GM12891 (cell line): Measurements from ENCODE around the gene SST.

Experiments
- DNase-seq: peaks from one replicate; pipeline ENCODE4 v3.0.0; 2011; ENCODE audit warnings: low spot score; ENCODE audit not compliant: insufficient read length
- FAIRE-seq: peaks from 2 replicates; lab custom pipeline; 2011; peaks lifted over from hg19 to GRCh38; lab: Jason Lieb, UNC
- PAX5 ChIP-seq: IDR thresholded peaks from 2 replicates; pipeline ENCODE4 v1.6.1; 2011; ENCODE audit warnings: low read length, moderate library complexity, mild to moderate bottlenecking; ENCODE audit not compliant: insufficient read depth, severe bottlenecking
- POLR2A ChIP-seq: IDR thresholded peaks from 2 replicates; pipeline ENCODE4 v1.6.1; 2011; ENCODE audit warnings: low read depth, low read length, control low read depth
- POLR2AphosphoS5 ChIP-seq: IDR thresholded peaks from 2 replicates; pipeline ENCODE4 v1.6.1; 2011; ENCODE audit warnings: low read depth, low read length, control low read depth
- POU2F2 ChIP-seq: IDR thresholded peaks from 2 replicates; pipeline ENCODE4 v1.6.1; 2011; ENCODE audit warnings: low read depth, mild to moderate bottlenecking, control low read depth, low read length, moderate library complexity
- SPI1 ChIP-seq: IDR thresholded peaks from 2 replicates; pipeline ENCODE4 v1.6.1; 2011; ENCODE audit warnings: low read depth, low read length, control low read depth
- TAF1 ChIP-seq: IDR thresholded peaks from 2 replicates; pipeline ENCODE4 v1.6.1; 2011; ENCODE audit warnings: low read depth, low read length, control low read depth

Gene SST

DNA sequence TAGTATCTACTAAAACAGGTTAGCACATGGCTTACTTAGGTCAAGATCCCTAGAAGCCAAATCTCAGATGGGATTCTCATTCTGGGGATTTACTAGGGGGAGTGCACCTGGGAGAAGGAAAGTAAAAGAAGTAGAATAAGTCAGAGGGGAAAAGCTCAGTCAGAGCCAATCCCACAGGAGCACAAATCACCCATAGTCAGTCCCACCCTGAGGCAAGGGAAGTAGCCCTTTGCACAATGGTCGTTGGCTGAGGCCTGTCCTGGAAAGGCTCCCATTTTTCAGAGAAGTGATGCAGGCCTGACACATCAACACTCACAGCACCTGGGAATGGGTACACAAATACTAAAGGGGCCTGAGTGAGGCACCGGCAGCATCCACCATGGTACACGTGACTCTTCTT, 39.8 kb downstream of the SST start:
- FAIRE-seq, result no peak
- TF ChIP-seq PAX5 (no peak), POU2F2 (no peak), TAF1 (no peak), POLR2AphosphoS5 (no peak), SPI1 (no peak), POLR2A (no peak)
- DNase-seq, result no peak

GRCh38 chr3:187629711-187630110, 40.5 kb downstream of the SST start:
- no peak for FAIRE-seq
- TF ChIP-seq PAX5 (no peak), POLR2AphosphoS5 (no peak), POLR2A (no peak), POU2F2 (no peak), TAF1 (no peak), SPI1 (no peak)
- no peak for DNase-seq

DNA sequence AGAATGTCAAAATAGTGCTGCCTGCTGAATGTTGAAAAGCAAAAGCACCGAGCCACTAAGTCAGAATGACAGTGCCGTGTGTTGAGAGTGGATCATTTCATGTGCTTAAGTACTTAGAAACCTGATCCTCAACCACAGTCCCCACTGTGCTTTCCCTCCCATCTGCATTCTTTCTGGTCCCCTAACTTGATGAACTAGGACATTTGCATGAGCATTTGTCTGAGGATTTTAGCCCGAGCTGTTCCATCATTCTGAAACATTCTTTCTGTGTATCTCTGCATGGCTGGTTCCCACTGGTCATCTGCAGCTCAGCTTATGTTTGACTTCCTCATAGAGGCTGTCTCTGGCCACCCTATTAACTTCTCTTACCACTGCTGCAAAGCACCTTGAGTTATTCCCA, 42.0 kb downstream of the SST start:
- FAIRE-seq, result no peak
- no peak for DNase-seq
- TF ChIP-seq TAF1 (no peak), POLR2A (no peak)

- no peak for TF ChIP-seq TAF1
- TF ChIP-seq POLR2A, result no peak
- no peak for TF ChIP-seq POU2F2
- no peak for TF ChIP-seq SPI1
- TF ChIP-seq POLR2AphosphoS5, result no peak
- no peak for TF ChIP-seq PAX5
- FAIRE-seq (no peak), DNase-seq (no peak)
Observed at GRCh38 chr3:187626581-187626980, 43.6 kb downstream of the SST start.

GRCh38 chr3:187624588-187624987, 45.6 kb downstream of the SST start:
- TF ChIP-seq SPI1 (no peak), POU2F2 (no peak), POLR2AphosphoS5 (no peak), POLR2A (no peak), TAF1 (no peak), PAX5 (no peak)
- DNase-seq (no peak), FAIRE-seq (no peak)

- FAIRE-seq (no peak), DNase-seq (no peak)
- TF ChIP-seq PAX5 (no peak), TAF1 (no peak), SPI1 (no peak), POLR2AphosphoS5 (no peak), POLR2A (no peak), POU2F2 (no peak)
Observed at GRCh38 chr3:187623285-187623814, 46.8 kb downstream of the SST start.

DNA sequence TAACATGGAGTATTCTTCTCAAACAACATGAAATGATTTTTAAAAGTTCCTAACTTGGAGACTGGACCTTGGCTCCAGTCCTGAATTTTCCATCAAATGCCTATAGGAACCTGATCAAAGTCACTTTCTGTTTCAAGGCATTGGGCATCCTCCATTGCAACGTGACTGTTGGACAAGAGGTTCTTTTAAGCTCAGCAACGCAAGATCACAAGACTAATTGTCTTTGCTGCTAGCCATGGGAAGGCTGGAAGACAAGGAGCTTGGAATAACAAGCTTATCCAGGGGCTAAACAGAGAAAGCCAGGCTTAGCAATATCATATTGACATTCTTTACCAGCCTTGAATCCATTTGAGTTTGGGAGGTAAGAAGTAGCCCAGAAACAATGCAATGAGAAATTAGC, 48.3 kb downstream of the SST start:
- DNase-seq (no peak), FAIRE-seq (no peak)
- TF ChIP-seq POLR2AphosphoS5 (no peak), POU2F2 (no peak), POLR2A (no peak), SPI1 (no peak), PAX5 (no peak), TAF1 (no peak)

DNA sequence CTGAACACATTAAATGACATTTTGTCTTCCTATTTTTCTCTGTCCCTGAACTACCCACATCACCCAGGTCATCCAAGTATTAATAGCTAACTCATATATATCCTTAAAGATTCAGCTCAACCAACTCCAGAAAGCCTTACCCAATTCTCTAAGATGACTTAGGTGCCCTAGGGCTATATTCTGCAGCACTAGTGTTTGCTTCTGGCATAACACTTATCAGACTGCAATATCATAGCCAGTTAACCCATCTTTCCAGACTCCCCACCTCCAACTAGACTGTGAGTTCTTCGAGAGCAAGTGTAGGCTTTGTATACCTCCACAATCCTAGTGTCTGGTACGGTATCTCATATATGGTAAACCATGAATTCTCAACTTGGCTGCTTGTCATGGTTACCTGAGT, 50.7 kb downstream of the SST start:
- no peak for FAIRE-seq
- DNase-seq, result no peak

More for the DNA sequence above, 50.7 kb downstream of the SST start:
- TF ChIP-seq POU2F2, result no peak
- TF ChIP-seq TAF1, result no peak
- TF ChIP-seq POLR2AphosphoS5, result no peak
- TF ChIP-seq SPI1, result no peak
- no peak for TF ChIP-seq POLR2A
- no peak for TF ChIP-seq PAX5
